NCI-H1105 treated with DMSO at 0.1 percent for 48 hours (cell line): ENCODE measurements around the gene CLSTN1.
"Not testable (repeated sequence)": the region's sequence is repeated elsewhere in the genome, so short reads cannot be mapped to it uniquely, and the experiment has no call there.

ENCODE experiments used
- DNase-seq: peaks from one replicate; lab custom pipeline; 2025; lab: John Stamatoyannopoulos, UW

Gene CLSTN1

GRCh38 chr1:9797049-9797448 lies 26.7 kb downstream of the CLSTN1 start:
- no peak for DNase-seq

GRCh38 chr1:9794081-9794480 lies 29.7 kb downstream of the CLSTN1 start:
- no peak for DNase-seq

- no peak for DNase-seq
These were observed 30.5 kb downstream of the CLSTN1 start for GRCh38 chr1:9793291-9793690.

- DNase-seq, result peak; percentile 98
These were observed 31.4 kb downstream of the CLSTN1 start for GRCh38 chr1:9792156-9793042.

GRCh38 chr1:9789700-9790099 lies 34.1 kb downstream of the CLSTN1 start:
- DNase-seq, result not testable (repeated sequence)

- no peak for DNase-seq
These were observed 36.1 kb downstream of the CLSTN1 start for GRCh38 chr1:9787702-9788101.

GRCh38 chr1:9785406-9785805 lies 38.4 kb downstream of the CLSTN1 start:
- DNase-seq, result no peak

GRCh38 chr1:9784508-9785133 lies 39.1 kb downstream of the CLSTN1 start:
- DNase-seq, result peak; percentile 57

- DNase-seq, result no peak
These were observed 40.9 kb downstream of the CLSTN1 start for GRCh38 chr1:9782897-9783296.

GRCh38 chr1:9782116-9782751 lies 41.5 kb downstream of the CLSTN1 start:
- no peak for DNase-seq

- DNase-seq, result no peak
These were observed 43.1 kb downstream of the CLSTN1 start for GRCh38 chr1:9780554-9781110.

- no peak for DNase-seq
These were observed 44.9 kb downstream of the CLSTN1 start for GRCh38 chr1:9778905-9779304.

GRCh38 chr1:9776685-9777084 lies 47.1 kb downstream of the CLSTN1 start:
- DNase-seq, result no peak

- no peak for DNase-seq
These were observed 48.8 kb downstream of the CLSTN1 start for GRCh38 chr1:9774712-9775679.

- no peak for DNase-seq
These were observed 53.5 kb downstream of the CLSTN1 start for GRCh38 chr1:9770298-9770697.

- DNase-seq, result no peak
These were observed 54.8 kb downstream of the CLSTN1 start for GRCh38 chr1:9768983-9769382.

GRCh38 chr1:9767964-9768668 lies 55.6 kb downstream of the CLSTN1 start:
- no peak for DNase-seq

- no peak for DNase-seq
These were observed 56.9 kb downstream of the CLSTN1 start for GRCh38 chr1:9766759-9767442.

GRCh38 chr1:9764550-9764949 lies 59.2 kb downstream of the CLSTN1 start:
- DNase-seq, result no peak

GRCh38 chr1:9763914-9764313 lies 59.9 kb downstream of the CLSTN1 start:
- no peak for DNase-seq
